HEK293 (cell line): ENCODE data around the gene PPP1R3F.

Experiments used
- CTCF ChIP-seq: fragments of 450-650 bp; formaldehyde crosslinking; IDR thresholded peaks from 2 replicates; pipeline ENCODE4 v1.5.1; 2016; ENCODE audit warnings: missing biosample characterization, missing genetic modification characterization
- HOXD13 ChIP-seq: sonication (generic); formaldehyde crosslinking; IDR thresholded peaks from 2 replicates; pipeline ENCODE4 v1.8.0; 2022; ENCODE audit warnings: missing genetic modification reagents, borderline replicate concordance
- KLF10 ChIP-seq: fragments of 450-650 bp; IDR thresholded peaks from 2 replicates; pipeline ENCODE4 v1.5.1; 2018; ENCODE audit warnings: missing biosample characterization, mild to moderate bottlenecking, missing genetic modification characterization
- WT1 ChIP-seq: fragments of 450-650 bp; formaldehyde crosslinking; IDR thresholded peaks from 2 replicates; pipeline ENCODE4 v1.5.1; 2016; ENCODE audit warnings: missing biosample characterization, missing genetic modification characterization
- YY2 ChIP-seq: fragments of 450-650 bp; formaldehyde crosslinking; IDR thresholded peaks from 2 replicates; pipeline ENCODE4 v1.5.1; 2016; ENCODE audit warnings: missing biosample characterization, missing genetic modification characterization
- ZEB2 ChIP-seq: fragments of 450-650 bp; formaldehyde crosslinking; IDR thresholded peaks from 2 replicates; pipeline ENCODE4 v1.5.1; 2016; ENCODE audit warnings: missing biosample characterization, missing genetic modification characterization
- ZNF138 ChIP-seq: fragments of 450-650 bp; formaldehyde crosslinking; IDR thresholded peaks from 2 replicates; pipeline ENCODE4 v1.5.1; 2016; ENCODE audit warnings: missing biosample characterization, missing genetic modification characterization, borderline replicate concordance
- ZNF148 ChIP-seq: fragments of 450-650 bp; formaldehyde crosslinking; IDR thresholded peaks from 2 replicates; pipeline ENCODE4 v1.5.0; 2017; ENCODE audit warnings: missing biosample characterization, missing genetic modification characterization, borderline replicate concordance
- ZNF16 ChIP-seq: fragments of 450-650 bp; formaldehyde crosslinking; IDR thresholded peaks from 2 replicates; pipeline ENCODE4 v1.5.1; 2016; ENCODE audit warnings: low read depth, missing biosample characterization, missing genetic modification characterization
- ZNF24 ChIP-seq: fragments of 450-650 bp; formaldehyde crosslinking; IDR thresholded peaks from 2 replicates; pipeline ENCODE4 v1.5.1; 2016; ENCODE audit warnings: missing biosample characterization, missing genetic modification characterization
- ZNF354C ChIP-seq: fragments of 450-650 bp; formaldehyde crosslinking; IDR thresholded peaks from 2 replicates; pipeline ENCODE4 v1.5.1; 2016; ENCODE audit warnings: missing biosample characterization, missing genetic modification characterization, low read depth, borderline replicate concordance
- ZNF394 ChIP-seq: fragments of 450-650 bp; formaldehyde crosslinking; IDR thresholded peaks from 2 replicates; pipeline ENCODE4 v1.5.1; 2016; ENCODE audit warnings: missing biosample characterization, missing genetic modification characterization, mild to moderate bottlenecking, moderate library complexity, borderline replicate concordance
- ZNF416 ChIP-seq: fragments of 450-650 bp; formaldehyde crosslinking; IDR thresholded peaks from 2 replicates; pipeline ENCODE4 v1.5.1; 2016; ENCODE audit warnings: missing biosample characterization, missing genetic modification characterization
- ZNF514 ChIP-seq: fragments of 450-650 bp; formaldehyde crosslinking; IDR thresholded peaks from 2 replicates; pipeline ENCODE4 v1.5.1; 2016; ENCODE audit warnings: missing biosample characterization, missing genetic modification characterization
- ZNF623 ChIP-seq: fragments of 450-650 bp; formaldehyde crosslinking; IDR thresholded peaks from 2 replicates; pipeline ENCODE4 v1.5.1; 2016; ENCODE audit warnings: missing biosample characterization, missing genetic modification characterization
- ZNF707 ChIP-seq: fragments of 450-650 bp; formaldehyde crosslinking; IDR thresholded peaks from 2 replicates; pipeline ENCODE4 v1.5.1; 2016; ENCODE audit warnings: missing biosample characterization, missing genetic modification characterization
- ZNF747 ChIP-seq: fragments of 450-650 bp; formaldehyde crosslinking; IDR thresholded peaks from 2 replicates; pipeline ENCODE4 v1.5.1; 2016; ENCODE audit warnings: missing biosample characterization, missing genetic modification characterization
- ZNF768 ChIP-seq: fragments of 450-650 bp; formaldehyde crosslinking; IDR thresholded peaks from 2 replicates; pipeline ENCODE4 v1.5.1; 2018; ENCODE audit warnings: missing biosample characterization, mild to moderate bottlenecking, missing genetic modification characterization
- ZNF777 ChIP-seq: fragments of 450-650 bp; formaldehyde crosslinking; IDR thresholded peaks from 2 replicates; pipeline ENCODE4 v1.5.1; 2017; ENCODE audit warnings: missing biosample characterization, missing genetic modification characterization, borderline replicate concordance
- ZNF843 ChIP-seq: fragments of 450-650 bp; formaldehyde crosslinking; IDR thresholded peaks from 2 replicates; pipeline ENCODE4 v1.5.1; 2016; ENCODE audit warnings: missing biosample characterization, missing genetic modification characterization
- ZSCAN23 ChIP-seq: fragments of 450-650 bp; formaldehyde crosslinking; IDR thresholded peaks from 2 replicates; pipeline ENCODE4 v1.5.1; 2016; ENCODE audit warnings: missing biosample characterization, missing genetic modification characterization
- ZSCAN4 ChIP-seq: fragments of 450-650 bp; formaldehyde crosslinking; IDR thresholded peaks from 2 replicates; pipeline ENCODE4 v1.5.1; 2017; ENCODE audit warnings: missing biosample characterization, missing genetic modification characterization
- TF ChIP-seq, protein P1 (sequence below): fragments of 450-650 bp; formaldehyde crosslinking; IDR thresholded peaks from 2 replicates; pipeline ENCODE4 v1.5.1; 2016; ENCODE audit warnings: missing biosample characterization, missing genetic modification characterization
- TF ChIP-seq, protein P2 (sequence below): fragments of 450-650 bp; formaldehyde crosslinking; IDR thresholded peaks from 2 replicates; pipeline ENCODE4 v1.5.1; 2017; ENCODE audit warnings: missing biosample characterization, missing genetic modification characterization
- TF ChIP-seq, protein P3 (sequence below): fragments of 450-650 bp; formaldehyde crosslinking; IDR thresholded peaks from 2 replicates; pipeline ENCODE4 v1.5.1; 2016; ENCODE audit warnings: missing biosample characterization, missing genetic modification characterization
- TF ChIP-seq, protein P4 (sequence below): fragments of 450-650 bp; formaldehyde crosslinking; IDR thresholded peaks from 2 replicates; pipeline ENCODE4 v1.5.1; 2016; ENCODE audit warnings: missing biosample characterization, missing genetic modification characterization, low read depth

PPP1R3F gene

DNA sequence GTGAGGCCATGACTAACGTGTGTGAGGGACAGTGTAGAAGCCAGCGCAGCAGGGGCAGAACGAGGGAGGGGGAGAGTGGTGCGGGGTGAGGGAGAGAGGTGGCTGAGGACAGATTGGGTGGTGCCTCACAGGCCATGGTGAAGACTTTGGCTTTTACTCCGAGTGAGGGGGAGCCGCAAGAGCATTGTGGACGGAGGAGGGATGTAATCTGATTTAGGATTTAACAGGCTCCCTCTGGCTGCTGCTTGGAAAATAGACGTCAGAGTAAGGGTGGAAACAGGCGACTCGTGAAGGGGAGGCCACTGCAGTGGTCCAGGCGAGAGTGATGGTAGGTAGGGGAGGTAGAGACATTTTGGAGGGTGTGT lies 13.0 kb downstream of the PPP1R3F start (continued):
- TF ChIP-seq ZNF16 (tag by site-specific recombination) (no peak), ZNF623 (tag by site-specific recombination) (no peak), ZNF768 (tag by site-specific recombination) (no peak), ZSCAN4 (tag by site-specific recombination) (0 out of 2 replicates have a peak, but pooled peaks have one; percentile 29), ZNF354C (tag by site-specific recombination) (no peak), ZNF24 (tag by site-specific recombination) (no peak), ZNF843 (tag by site-specific recombination) (no peak), ZSCAN23 (tag by site-specific recombination) (no peak), HOXD13 (CRISPR knock-in tag) (no peak), ZNF707 (tag by site-specific recombination) (no peak), KLF10 (tag by site-specific recombination) (no peak), ZNF416 (tag by site-specific recombination) (no peak), CTCF (peak; percentile 79; the same call in 1 of the 2 replicates), ZNF394 (tag by site-specific recombination) (no peak), WT1 (tag by site-specific recombination) (no peak), ZNF148 (tag by site-specific recombination) (no peak), ZNF747 (tag by site-specific recombination) (no peak), ZNF138 (tag by site-specific recombination) (no peak), ZEB2 (tag by site-specific recombination) (0 out of 2 replicates have a peak, but pooled peaks have one; percentile 8), ZNF777 (tag by site-specific recombination) (no peak), YY2 (no peak), ZNF514 (tag by site-specific recombination) (no peak)
- TF ChIP-seq, protein P1, sequence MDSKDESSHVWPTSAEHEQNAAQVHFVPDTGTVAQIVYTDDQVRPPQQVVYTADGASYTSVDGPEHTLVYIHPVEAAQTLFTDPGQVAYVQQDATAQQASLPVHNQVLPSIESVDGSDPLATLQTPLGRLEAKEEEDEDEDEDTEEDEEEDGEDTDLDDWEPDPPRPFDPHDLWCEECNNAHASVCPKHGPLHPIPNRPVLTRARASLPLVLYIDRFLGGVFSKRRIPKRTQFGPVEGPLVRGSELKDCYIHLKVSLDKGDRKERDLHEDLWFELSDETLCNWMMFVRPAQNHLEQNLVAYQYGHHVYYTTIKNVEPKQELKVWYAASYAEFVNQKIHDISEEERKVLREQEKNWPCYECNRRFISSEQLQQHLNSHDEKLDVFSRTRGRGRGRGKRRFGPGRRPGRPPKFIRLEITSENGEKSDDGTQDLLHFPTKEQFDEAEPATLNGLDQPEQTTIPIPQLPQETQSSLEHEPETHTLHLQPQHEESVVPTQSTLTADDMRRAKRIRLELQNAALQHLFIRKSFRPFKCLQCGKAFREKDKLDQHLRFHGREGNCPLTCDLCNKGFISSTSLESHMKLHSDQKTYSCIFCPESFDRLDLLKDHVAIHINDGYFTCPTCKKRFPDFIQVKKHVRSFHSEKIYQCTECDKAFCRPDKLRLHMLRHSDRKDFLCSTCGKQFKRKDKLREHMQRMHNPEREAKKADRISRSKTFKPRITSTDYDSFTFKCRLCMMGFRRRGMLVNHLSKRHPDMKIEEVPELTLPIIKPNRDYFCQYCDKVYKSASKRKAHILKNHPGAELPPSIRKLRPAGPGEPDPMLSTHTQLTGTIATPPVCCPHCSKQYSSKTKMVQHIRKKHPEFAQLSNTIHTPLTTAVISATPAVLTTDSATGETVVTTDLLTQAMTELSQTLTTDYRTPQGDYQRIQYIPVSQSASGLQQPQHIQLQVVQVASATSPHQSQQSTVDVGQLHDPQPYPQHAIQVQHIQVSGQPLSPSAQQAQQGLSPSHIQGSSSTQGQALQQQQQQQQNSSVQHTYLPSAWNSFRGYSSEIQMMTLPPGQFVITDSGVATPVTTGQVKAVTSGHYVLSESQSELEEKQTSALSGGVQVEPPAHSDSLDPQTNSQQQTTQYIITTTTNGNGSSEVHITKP (tag by site-specific recombination) = peak; percentile 68
- TF ChIP-seq, protein P2, sequence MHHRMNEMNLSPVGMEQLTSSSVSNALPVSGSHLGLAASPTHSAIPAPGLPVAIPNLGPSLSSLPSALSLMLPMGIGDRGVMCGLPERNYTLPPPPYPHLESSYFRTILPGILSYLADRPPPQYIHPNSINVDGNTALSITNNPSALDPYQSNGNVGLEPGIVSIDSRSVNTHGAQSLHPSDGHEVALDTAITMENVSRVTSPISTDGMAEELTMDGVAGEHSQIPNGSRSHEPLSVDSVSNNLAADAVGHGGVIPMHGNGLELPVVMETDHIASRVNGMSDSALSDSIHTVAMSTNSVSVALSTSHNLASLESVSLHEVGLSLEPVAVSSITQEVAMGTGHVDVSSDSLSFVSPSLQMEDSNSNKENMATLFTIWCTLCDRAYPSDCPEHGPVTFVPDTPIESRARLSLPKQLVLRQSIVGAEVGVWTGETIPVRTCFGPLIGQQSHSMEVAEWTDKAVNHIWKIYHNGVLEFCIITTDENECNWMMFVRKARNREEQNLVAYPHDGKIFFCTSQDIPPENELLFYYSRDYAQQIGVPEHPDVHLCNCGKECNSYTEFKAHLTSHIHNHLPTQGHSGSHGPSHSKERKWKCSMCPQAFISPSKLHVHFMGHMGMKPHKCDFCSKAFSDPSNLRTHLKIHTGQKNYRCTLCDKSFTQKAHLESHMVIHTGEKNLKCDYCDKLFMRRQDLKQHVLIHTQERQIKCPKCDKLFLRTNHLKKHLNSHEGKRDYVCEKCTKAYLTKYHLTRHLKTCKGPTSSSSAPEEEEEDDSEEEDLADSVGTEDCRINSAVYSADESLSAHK (tag by site-specific recombination) = no peak
- TF ChIP-seq, protein P3, sequence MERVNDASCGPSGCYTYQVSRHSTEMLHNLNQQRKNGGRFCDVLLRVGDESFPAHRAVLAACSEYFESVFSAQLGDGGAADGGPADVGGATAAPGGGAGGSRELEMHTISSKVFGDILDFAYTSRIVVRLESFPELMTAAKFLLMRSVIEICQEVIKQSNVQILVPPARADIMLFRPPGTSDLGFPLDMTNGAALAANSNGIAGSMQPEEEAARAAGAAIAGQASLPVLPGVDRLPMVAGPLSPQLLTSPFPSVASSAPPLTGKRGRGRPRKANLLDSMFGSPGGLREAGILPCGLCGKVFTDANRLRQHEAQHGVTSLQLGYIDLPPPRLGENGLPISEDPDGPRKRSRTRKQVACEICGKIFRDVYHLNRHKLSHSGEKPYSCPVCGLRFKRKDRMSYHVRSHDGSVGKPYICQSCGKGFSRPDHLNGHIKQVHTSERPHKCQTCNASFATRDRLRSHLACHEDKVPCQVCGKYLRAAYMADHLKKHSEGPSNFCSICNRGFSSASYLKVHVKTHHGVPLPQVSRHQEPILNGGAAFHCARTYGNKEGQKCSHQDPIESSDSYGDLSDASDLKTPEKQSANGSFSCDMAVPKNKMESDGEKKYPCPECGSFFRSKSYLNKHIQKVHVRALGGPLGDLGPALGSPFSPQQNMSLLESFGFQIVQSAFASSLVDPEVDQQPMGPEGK (tag by site-specific recombination) = peak; percentile 38; the same call in 1 of the 2 replicates
- TF ChIP-seq, protein P4, sequence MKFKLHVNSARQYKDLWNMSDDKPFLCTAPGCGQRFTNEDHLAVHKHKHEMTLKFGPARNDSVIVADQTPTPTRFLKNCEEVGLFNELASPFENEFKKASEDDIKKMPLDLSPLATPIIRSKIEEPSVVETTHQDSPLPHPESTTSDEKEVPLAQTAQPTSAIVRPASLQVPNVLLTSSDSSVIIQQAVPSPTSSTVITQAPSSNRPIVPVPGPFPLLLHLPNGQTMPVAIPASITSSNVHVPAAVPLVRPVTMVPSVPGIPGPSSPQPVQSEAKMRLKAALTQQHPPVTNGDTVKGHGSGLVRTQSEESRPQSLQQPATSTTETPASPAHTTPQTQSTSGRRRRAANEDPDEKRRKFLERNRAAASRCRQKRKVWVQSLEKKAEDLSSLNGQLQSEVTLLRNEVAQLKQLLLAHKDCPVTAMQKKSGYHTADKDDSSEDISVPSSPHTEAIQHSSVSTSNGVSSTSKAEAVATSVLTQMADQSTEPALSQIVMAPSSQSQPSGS (tag by site-specific recombination) = no peak
